ACHN (cell line): ENCODE measurements around the gene PSTPIP1.
A peak's percentile ranks its signal among the peaks of the same experiment; 100 is the strongest.

ENCODE experiments used
- DNase-seq: peaks from one replicate; pipeline ENCODE4 v3.0.0-alpha.2; 2015
- in situ Hi-C: cut with HindIII; loops from 2 replicates; pipeline ENCODE4 v1.10.0; 2017; ENCODE audit warnings: low sequenced_read_pairs, low pct_ligation_motif_present, low pct_unique_long_range_greater_than_20kb

The PSTPIP1 gene

DNA sequence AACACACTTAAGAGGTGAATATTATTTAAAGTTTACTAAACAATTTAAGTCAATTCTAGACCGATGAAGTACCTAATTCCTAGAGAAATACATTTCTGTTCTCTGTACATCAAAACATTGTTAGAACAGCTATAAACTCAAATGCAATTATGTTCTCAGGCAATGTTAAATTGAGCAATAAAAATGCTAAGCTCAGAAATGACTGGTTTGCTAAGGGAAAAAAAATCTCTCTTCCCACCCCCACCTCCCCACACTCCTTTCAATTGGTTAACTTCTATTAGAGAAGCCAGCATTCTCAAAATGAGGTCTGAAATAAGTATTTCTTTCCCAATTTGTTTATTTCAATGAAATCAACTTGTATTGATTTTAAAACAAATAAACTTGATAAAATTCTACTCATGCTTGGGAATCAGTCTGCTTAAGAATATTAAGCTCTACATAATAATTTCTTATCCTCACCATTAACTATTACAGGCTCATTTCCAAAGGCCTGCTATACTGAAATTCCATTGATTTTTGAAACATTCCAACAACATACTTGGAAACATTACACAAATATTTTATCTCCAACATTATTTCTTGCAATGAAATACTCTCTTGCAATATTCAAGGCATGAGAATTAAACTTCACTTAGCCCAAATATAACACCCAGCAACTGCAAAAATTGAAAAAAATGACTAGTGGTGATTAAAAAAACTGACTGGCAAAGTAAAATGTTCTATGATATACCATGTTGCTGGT lies 53.4 kb downstream of the PSTPIP1 start:
- in situ Hi-C loops, result no loop called here
- DNase-seq, result no peak

DNA sequence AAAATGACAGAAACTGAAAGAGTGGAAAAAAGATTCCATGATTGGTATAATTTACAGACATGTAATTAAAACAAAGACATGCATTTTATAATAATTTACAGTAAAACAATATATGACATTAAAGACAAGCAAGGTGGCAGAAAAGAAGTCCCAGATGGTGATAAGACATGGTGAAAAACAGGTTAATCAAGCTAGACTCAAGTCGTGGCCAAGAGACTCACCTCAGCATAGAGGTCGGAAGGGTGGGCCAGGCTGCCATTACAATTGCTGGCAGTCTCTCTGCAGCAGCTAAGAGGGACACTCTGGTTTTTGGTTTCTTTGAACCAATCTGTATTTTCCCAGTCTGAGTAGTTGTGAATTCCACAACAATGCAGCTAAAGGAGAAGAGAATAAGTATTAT lies 57.6 kb downstream of the PSTPIP1 start:
- no peak for DNase-seq
- in situ Hi-C loops, result no loop called here

DNA sequence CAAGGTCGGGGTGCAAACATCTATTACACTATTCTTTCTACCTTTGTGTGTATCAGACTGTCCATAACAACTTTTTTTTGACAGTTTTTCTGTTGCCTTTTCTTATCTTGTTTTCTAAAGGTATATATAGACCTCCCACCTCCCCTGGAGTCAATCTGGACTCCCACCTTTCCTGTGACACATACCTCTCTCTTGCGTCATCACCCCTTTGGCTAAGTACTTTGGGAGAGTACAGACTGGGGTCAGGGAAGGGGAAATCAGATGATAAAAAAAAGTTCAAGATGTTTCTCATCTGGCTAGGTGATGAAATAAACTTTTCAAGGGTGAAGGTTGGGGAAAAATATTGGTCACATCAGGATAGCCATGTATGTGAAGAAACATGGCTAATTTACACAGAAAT lies 58.8 kb downstream of the PSTPIP1 start:
- DNase-seq, result no peak
- in situ Hi-C loops, result no loop called here

DNA sequence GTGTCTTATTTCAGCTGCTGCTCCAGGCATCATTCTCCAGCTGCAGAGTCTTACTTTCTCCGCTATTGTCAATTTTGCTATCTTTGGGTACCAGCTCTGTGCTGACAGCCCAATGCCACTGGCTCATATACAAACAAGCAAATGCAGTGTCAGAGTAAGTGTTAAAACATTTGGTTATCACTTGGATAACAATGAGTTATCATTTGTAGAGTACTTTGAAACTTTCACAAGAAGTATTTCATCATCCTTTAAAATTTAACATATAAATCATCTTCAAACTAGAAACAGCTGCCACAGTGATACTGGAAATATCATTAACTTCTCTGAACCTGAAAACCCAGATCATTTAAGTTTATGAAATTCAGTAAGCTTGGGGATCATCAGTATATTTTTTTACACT lies 62.1 kb downstream of the PSTPIP1 start:
- in situ Hi-C loops, result no loop called here
- DNase-seq, result no peak

DNA sequence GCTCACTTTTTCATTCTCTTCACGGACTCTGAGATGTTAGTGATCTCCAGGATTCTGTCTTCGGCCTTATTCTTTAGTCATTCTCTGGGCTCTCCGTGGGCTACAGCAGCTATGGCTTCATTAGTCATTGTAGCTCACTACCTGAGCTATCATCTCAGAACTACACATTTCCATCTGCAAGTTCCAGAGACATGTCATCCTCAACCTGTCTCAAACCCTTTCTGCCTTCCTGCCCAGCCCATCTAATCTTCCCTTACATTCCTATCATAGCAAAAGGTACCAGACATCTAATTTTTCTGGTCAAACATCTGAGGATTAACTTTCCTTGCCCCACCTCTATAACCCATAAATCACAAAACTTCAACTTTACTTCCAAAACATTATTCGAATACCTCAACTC lies 62.8 kb downstream of the PSTPIP1 start:
- in situ Hi-C loops, result no loop called here

DNA sequence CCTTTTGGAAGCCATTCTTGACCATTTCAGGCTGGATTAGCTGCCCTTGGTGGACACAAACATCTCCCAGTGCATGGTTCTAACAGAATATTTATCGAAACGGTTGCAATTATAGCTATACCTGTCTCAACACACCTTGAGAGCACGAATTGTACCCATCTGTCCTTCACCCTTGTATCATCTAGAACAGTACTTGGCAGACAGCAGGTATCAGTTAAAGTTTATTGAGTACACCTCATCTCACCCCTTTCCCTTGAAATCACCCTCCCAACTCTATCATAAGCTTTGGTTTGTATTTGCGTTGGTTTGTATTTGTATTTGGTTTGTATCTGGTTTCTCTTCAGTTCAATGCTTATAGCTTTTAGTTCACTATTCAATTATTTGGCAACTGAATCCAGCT lies 63.5 kb downstream of the PSTPIP1 start:
- DNase-seq, result no peak
- in situ Hi-C loops, result no loop called here

More for the DNA sequence above, 62.8 kb downstream of the PSTPIP1 start:
- no peak for DNase-seq

DNA sequence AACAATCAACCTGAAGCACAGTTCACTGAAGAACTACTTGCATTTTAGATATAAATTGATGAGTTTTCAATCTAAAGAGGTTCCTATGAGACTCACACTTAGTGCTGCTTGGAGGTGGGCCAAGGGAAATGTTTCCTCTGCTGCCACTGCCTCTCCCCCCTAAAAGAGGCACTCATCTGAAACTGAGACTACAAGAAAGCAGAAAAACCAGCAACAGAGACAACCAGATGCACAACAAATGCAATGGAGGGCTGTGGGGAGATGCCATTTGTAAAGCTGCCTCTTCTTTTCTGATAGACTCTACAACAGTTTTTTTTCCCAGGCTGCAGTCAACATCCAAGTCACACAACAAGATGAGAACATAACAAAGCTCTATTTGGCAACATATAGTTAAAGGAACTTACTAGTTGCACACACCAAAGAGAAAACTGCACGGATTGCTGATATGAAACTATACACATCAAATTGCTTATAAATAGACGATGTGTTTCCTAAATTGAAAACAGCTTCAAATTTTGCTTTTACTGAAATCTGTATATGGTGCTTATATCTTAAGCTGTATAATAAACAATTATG lies 64.9 kb downstream of the PSTPIP1 start:
- in situ Hi-C loops, result no loop called here

DNA sequence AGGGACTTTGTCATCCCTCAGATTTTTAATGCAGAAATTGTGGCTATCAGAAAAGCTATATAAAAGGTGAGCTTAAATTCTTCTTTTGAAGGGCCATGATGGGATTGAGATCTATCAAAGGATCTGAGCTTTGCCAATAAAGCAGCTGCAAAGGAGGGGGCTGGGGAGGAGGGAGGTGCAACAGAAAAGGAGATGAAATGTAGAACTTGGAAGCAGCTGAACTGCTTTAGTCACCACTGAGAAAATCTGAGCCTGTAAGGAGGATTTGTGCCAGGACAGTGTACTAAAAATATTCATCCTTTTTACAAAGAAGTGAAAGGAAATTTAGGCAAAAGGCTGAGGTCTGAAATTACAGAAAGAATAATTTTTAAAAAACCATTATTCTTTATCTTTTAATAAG lies 65.6 kb downstream of the PSTPIP1 start:
- no peak for DNase-seq
- in situ Hi-C loops, result no loop called here

More for the DNA sequence above, 64.9 kb downstream of the PSTPIP1 start:
- DNase-seq, result no peak

DNA sequence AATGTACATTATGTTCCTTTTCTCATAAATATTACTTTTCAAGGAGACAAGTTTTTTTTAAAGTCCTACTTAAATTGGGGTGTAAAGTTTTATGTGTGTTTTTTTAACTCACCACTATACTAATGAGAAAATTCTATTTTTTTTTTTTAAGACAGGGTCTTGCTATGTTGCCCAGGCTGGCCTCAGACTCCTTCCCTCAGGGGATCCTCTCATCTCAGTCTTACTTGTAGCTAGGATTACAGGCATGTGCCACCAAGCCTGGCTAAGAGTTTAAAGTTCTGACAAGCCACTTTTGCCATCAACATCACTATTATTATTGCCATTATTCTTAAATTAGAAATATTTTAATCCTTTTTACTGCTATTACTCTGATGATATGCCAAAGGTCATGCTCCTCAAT lies 68.3 kb downstream of the PSTPIP1 start:
- in situ Hi-C loops, result no loop called here
- DNase-seq, result no peak

DNA sequence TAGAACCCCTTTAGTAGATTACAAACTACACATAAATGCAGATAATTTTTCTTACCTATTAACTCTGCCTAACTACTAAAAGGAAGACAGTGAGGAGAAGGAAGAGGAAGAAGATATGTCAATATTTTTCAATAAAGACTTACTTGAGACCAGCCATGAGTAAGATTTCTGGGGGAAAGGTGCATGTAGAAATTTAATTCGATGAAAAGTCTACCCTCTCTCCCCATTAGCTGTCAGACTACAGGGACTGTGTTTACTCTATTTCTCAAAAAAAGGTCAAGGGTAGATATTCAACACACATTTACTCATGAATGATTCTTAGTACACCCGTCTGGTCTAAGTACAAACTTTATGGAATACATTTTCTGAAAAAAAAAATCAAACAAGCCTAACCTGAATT lies 69.1 kb downstream of the PSTPIP1 start:
- in situ Hi-C loops, result no loop called here
- DNase-seq, result no peak

DNA sequence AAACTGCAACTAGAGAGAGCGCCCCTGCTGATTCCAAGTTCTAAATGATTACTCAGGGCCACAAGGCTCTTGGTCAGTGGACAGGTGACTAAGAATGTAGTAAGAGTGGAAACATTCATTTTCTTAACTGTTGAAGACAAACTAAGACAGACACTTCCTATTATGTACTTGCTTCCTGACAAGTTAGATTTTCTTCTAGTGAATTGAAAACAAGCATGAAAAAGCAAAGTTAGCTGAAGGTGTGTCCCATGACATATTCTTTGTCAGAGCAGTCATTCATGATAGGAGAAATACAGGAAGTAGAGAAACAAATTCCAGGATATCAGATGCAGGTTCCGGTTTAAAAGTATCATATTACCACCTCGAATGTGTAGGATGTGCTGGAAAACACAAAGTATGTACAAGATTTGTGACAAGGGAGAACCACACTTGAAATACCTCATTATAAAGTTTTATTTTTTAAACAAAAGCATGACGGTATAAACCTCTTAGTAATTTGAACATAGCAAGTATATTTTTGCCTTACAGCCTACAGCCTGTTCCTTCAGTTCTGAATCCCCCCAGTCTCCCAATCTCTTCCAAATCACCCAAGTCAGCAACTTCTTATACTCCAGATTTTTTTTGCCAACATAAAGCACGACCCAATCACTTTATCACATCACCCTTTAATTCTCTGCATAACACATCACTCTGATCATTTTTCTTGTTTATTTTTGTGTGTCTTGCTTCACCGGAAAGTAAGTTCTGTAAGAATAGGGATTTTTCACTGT lies 69.8 kb downstream of the PSTPIP1 start:
- peak; percentile 71 for DNase-seq
- in situ Hi-C loops, result no loop called here

DNA sequence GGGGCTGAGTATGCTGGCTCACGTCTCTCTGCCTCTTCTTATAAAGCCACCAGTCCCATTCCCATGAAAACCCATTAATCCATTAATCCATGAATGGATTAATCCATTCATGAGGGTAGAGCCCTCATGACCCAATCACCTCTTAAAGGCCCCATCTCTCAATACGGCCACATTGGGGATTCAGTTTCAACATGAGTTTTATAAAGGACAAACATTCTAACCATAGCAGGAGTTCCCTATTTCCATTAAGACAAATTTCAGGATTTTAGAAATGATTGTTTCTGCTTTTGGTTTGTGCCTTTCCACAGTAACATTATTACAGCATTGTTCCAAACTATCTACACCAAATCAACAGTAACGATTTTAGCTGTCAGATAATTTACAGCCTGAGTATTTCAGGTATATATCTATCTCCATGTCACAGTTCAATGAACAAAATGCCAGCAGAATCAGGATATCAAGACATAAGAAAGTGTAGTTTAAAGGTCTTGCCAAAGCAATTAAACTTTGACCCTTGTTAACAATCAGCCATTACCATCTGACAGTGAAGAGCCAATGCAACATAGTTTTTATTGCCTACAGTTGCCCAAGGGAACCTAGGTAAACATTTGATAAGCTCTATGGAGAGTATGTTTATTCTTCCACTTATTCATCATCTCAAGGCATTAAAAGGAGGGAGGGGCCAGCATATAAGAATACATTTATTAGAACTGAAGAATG lies 72.2 kb downstream of the PSTPIP1 start:
- no peak for DNase-seq
- in situ Hi-C loops, result no loop called here

DNA sequence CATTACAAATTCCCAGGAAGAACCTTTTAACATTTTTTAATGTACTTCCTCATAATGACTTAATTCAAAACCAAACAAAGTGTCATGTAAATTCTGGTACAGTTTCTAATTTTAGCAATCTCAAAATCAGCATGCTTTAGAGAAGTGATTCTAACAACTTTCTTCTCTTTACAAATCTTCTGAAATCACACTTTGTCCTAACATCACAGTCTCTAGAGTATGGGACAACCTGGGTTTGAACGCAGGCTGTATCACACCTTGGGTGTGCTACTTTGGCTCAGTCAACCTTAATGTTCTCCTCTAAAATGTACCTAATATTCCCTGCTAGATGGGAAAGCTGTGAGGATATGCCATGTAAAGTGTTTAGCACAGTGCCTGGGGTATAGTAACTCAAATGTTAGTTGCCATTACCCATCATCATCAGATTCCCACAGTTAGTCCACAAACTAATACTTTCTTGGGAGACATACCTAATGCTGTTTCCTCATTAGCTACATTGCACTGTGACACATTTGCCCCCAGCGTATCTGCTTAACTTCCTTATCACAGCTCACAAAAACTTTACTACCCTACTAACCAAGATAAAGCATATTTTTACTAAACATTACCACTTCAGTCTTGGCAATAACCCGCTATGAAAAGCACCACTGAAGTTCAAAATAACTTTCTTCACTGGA lies 72.9 kb downstream of the PSTPIP1 start:
- in situ Hi-C loops, result no loop called here

DNA sequence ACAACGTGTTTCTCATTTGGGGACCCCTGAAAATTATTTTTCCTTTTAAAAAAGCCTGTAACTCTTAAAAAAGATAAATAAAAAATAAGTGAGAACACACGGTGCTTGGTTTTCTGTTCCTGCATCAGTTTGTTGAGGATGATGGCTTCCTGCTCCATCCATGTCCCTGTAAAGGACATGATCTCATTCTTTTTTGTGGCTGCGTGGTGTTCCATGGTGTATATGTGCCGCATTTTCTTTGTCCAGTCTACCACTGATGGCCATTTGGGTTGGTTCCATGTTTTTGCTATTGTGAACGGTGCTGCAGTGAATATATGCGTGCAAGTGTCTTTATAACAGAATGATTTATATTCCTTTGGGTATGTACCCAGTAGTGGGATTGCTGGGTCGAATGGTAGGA lies 73.7 kb downstream of the PSTPIP1 start:
- DNase-seq, result no peak
- in situ Hi-C loops, result no loop called here

More for the DNA sequence above, 72.9 kb downstream of the PSTPIP1 start:
- DNase-seq, result no peak

DNA sequence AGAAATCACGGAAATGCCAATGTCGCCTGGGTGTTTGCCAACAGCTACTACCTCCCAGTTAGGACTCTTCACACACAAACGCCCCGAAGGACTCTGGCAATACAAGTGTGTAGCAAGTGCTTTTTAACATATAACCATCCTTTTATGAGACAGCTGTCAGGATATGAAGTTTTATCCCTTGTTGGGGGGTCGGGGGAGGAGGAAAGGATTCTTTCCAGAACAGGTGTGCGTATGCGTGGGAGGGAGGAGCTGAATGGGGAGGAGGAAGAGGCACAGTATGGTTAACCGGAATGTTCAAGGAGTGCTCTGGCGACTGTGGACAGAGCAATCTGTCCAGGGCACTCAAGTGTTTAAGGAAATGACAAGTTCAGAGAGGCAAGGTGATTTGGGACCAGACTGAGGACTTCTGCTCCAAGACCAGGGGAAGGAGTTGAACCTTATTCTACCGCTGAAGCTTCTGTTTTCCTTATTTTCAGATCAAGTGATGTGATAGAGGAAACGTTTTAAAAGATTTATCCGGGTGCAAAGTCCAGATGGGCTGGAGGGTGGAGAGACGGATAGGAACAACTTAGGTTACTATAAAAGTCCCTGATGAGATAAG lies 74.7 kb downstream of the PSTPIP1 start:
- in situ Hi-C loops, result no loop called here
- DNase-seq, result no peak

DNA sequence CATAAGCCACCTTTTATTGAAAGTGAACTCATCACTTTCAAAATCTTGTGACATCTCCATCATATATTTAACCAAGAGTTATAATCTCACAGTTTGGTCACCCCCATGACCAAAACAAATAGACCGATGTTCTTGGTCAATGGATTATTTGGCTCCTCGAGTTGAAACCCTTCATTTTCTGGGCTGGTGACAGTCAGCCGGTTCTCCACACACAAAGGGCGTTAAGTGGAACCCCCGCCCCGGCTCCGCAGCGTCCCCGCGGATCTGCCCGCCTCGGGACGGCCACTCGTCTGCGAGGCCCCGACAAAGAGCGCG lies 75.2 kb downstream of the PSTPIP1 start:
- no peak for DNase-seq
- in situ Hi-C loops, result no loop called here

DNA sequence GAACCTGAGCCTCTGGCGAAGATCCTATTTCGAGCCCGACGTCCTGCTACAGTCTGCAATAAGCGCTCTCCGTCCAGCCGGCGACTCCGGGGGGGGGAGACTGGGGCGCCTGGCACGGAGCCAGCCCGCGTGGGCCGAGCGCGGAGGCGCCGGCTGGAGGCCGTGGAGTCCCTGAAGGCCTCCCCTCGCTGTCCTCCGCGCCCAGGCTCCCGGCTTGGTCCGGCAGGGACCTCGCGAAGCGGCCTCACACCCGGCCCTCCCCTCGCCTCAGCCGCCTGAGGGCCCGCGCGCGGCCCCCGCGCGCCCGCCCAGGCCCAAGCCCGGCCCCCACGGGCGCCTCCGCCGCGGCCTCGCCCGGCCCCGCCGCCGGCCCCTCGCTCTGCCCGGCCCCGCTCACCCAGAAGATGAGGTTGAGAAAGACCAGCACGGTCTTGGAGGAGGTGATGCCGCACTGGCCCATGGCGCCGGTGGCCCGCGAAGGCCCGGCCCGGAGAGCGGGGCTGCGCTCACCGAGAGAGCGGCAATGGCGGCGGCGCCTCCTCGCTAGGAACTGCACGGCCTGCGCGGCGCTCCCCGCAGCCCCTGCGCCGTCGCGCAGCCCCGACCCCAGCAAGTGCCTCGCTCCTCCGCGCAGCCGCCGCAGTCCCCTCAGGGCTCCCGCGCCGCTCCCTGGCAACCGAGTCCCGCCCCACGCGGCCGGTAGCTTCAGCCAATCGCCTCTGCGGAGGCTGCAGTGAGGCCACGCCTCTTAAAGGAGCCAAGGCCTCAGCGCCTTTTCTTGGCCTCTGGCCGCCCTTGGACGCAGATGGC lies 75.8 kb downstream of the PSTPIP1 start, which contains the start of gene TSPAN3:
Gene TSPAN3 (minus strand): TSS at position 615 of the 810 bp plus-strand sequence. CDS start 155 bp downstream, at position 460.
- in situ Hi-C loops, result no loop called here
- DNase-seq, result peak; percentile 90
